Mononuclear cell (primary cell): ENCODE data around the gene HSPBAP1. TPM values are rescaled to one million over a fixed set of nuclear protein-coding genes. Genes with fewer than 3 reads are reported as not detected.

Experiments used
- H3K27me3 ChIP-seq: 2 replicates; pipeline ENCODE4 v1.6.0; 2011; ENCODE audit warnings: low read length, control low read depth; ENCODE audit not compliant: insufficient read depth
- H3K4me1 ChIP-seq: 2 replicates; pipeline ENCODE4 v1.5.1; 2011; ENCODE audit warnings: mild to moderate bottlenecking, low read length, control low read depth; ENCODE audit not compliant: insufficient read depth
- H3K4me3 ChIP-seq: 2 replicates; pipeline ENCODE4 v1.5.1; 2011; ENCODE audit warnings: mild to moderate bottlenecking, low read length, moderate library complexity
- H3K9me3 ChIP-seq: 2 replicates; pipeline ENCODE4 v1.5.1; 2011; ENCODE audit warnings: low read depth, mild to moderate bottlenecking, control low read depth, low read length
- total RNA-seq: library from RNA; depleted of rRNA; stranded (reverse); fragments of >200 nt; gene quantifications from one replicate; pipeline ENCODE4 v1.2.3, GENCODE V29; 2012

Gene HSPBAP1
- total RNA-seq, 1 donor, result 12.9 TPM

- no peaks in the 10 kb centered on the region for H3K27me3 ChIP-seq
- H3K4me3 ChIP-seq, result peak within 1 kb of the TSS; percentile 65
- no peaks in the 10 kb centered on the region for H3K9me3 ChIP-seq
- H3K4me1 ChIP-seq, result peaks cover 69% of the 10 kb centered on the region
These were observed 1.4 kb upstream of the HSPBAP1 start, which contains the start of gene SLC49A4 for GRCh38 chr3:122794779-122795673. Gene SLC49A4, plus strand, starts transcription at chr3:122795069. Its CDS starts 124 bp downstream, at chr3:122795193.

GRCh38 chr3:122794483-122794778, 800 bp upstream of the HSPBAP1 start:
- Histone ChIP-seq H3K9me3 (no peaks in the 10 kb centered on the region), H3K4me1 (peaks cover 69% of the 10 kb centered on the region), H3K4me3 (peak overlapping the region; percentile 65), H3K27me3 (no peaks in the 10 kb centered on the region)

GRCh38 chr3:122789585-122790273, 3.9 kb downstream of the HSPBAP1 start:
- H3K4me3 ChIP-seq, result no peak overlapping the region
- H3K27me3 ChIP-seq, result no peaks in the 10 kb centered on the region

GRCh38 chr3:122787872-122788271, 5.8 kb downstream of the HSPBAP1 start:
- no peaks in the 10 kb centered on the region for H3K27me3 ChIP-seq
- peaks cover 35% of the 10 kb centered on the region for H3K4me1 ChIP-seq
- no peaks in the 10 kb centered on the region for H3K9me3 ChIP-seq
- no peak overlapping the region for H3K4me3 ChIP-seq

More at GRCh38 chr3:122789585-122790273, 3.9 kb downstream of the HSPBAP1 start:
- peaks cover 47% of the 10 kb centered on the region for H3K4me1 ChIP-seq
- no peaks in the 10 kb centered on the region for H3K9me3 ChIP-seq

GRCh38 chr3:122786066-122786465, 7.6 kb downstream of the HSPBAP1 start:
- H3K27me3 ChIP-seq, result no peaks in the 10 kb centered on the region
- H3K4me1 ChIP-seq, result peaks cover 20% of the 10 kb centered on the region
- no peaks in the 10 kb centered on the region for H3K9me3 ChIP-seq
- no peak overlapping the region for H3K4me3 ChIP-seq

- peaks cover 17% of the 10 kb centered on the region for H3K4me1 ChIP-seq
- no peaks in the 10 kb centered on the region for H3K9me3 ChIP-seq
- no peaks in the 10 kb centered on the region for H3K27me3 ChIP-seq
- no peak overlapping the region for H3K4me3 ChIP-seq
These were observed 8.4 kb downstream of the HSPBAP1 start for GRCh38 chr3:122785231-122785630.

- Histone ChIP-seq H3K4me1 (peaks cover 9% of the 10 kb centered on the region), H3K4me3 (no peak overlapping the region), H3K9me3 (no peaks in the 10 kb centered on the region), H3K27me3 (no peaks in the 10 kb centered on the region)
These were observed 9.2 kb downstream of the HSPBAP1 start for GRCh38 chr3:122784436-122784835.

- no peak overlapping the region for H3K4me3 ChIP-seq
- no peaks in the 10 kb centered on the region for H3K27me3 ChIP-seq
- H3K9me3 ChIP-seq, result no peaks in the 10 kb centered on the region
- H3K4me1 ChIP-seq, result peaks cover under 1% of the 10 kb centered on the region
These were observed 10.8 kb downstream of the HSPBAP1 start for GRCh38 chr3:122782804-122783203.

GRCh38 chr3:122777563-122777962, 16.1 kb downstream of the HSPBAP1 start:
- H3K4me3 ChIP-seq, result no peak overlapping the region
- H3K27me3 ChIP-seq, result no peaks in the 10 kb centered on the region
- peaks cover 20% of the 10 kb centered on the region for H3K4me1 ChIP-seq
- no peaks in the 10 kb centered on the region for H3K9me3 ChIP-seq

GRCh38 chr3:122776675-122777468, 16.8 kb downstream of the HSPBAP1 start:
- Histone ChIP-seq H3K4me3 (no peak overlapping the region), H3K9me3 (no peaks in the 10 kb centered on the region), H3K27me3 (no peaks in the 10 kb centered on the region), H3K4me1 (peaks cover 20% of the 10 kb centered on the region)

- H3K27me3 ChIP-seq, result no peaks in the 10 kb centered on the region
- H3K4me3 ChIP-seq, result no peak overlapping the region
- peaks cover 35% of the 10 kb centered on the region for H3K4me1 ChIP-seq
- no peaks in the 10 kb centered on the region for H3K9me3 ChIP-seq
These were observed 19.1 kb downstream of the HSPBAP1 start for GRCh38 chr3:122774564-122774963.

- H3K27me3 ChIP-seq, result no peaks in the 10 kb centered on the region
- peaks cover 38% of the 10 kb centered on the region for H3K4me1 ChIP-seq
- H3K4me3 ChIP-seq, result no peak overlapping the region
- H3K9me3 ChIP-seq, result no peaks in the 10 kb centered on the region
These were observed 19.6 kb downstream of the HSPBAP1 start for GRCh38 chr3:122773944-122774509.

GRCh38 chr3:122772827-122773226, 20.8 kb downstream of the HSPBAP1 start:
- Histone ChIP-seq H3K4me3 (no peak overlapping the region), H3K4me1 (peaks cover 50% of the 10 kb centered on the region), H3K27me3 (no peaks in the 10 kb centered on the region), H3K9me3 (no peaks in the 10 kb centered on the region)

- no peak overlapping the region for H3K4me3 ChIP-seq
- H3K9me3 ChIP-seq, result no peaks in the 10 kb centered on the region
- no peaks in the 10 kb centered on the region for H3K27me3 ChIP-seq
- peaks cover 64% of the 10 kb centered on the region for H3K4me1 ChIP-seq
These were observed 23.0 kb downstream of the HSPBAP1 start for GRCh38 chr3:122770521-122771202.
